ENCODE measurements around the gene BHMT.

DNA sequence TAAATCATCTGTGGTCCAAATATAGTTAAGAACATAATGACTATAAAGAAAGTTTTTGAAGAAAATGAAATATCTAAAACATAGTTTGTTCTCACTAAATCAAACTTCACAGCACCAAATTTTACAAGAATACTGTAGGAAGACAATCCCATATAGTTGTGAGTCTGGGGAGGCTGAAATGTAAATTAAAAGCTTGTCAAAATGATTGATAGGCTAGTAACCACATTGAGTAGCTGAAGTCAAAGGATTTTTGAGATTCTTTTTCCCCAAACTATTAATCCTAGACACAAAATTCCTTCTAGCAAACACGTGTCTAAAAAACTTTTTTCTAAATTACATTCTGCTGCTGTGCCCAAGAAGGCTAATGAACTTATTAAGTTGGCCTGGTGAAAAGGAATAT lies 13.0 kb downstream of the BHMT start:
- TF ChIP-seq, protein P1, sequence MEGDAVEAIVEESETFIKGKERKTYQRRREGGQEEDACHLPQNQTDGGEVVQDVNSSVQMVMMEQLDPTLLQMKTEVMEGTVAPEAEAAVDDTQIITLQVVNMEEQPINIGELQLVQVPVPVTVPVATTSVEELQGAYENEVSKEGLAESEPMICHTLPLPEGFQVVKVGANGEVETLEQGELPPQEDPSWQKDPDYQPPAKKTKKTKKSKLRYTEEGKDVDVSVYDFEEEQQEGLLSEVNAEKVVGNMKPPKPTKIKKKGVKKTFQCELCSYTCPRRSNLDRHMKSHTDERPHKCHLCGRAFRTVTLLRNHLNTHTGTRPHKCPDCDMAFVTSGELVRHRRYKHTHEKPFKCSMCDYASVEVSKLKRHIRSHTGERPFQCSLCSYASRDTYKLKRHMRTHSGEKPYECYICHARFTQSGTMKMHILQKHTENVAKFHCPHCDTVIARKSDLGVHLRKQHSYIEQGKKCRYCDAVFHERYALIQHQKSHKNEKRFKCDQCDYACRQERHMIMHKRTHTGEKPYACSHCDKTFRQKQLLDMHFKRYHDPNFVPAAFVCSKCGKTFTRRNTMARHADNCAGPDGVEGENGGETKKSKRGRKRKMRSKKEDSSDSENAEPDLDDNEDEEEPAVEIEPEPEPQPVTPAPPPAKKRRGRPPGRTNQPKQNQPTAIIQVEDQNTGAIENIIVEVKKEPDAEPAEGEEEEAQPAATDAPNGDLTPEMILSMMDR (IDR thresholded peaks at IDR 0.05): no peak
- no peak for TF ChIP-seq POLR2A (IDR thresholded peaks at IDR 0.05)

Measured in right lobe of liver (tissue), 4 donors.